Activated T-helper 17 cell treated with anti-CD3 and anti-CD28 coated beads, Interleukin-2, amount 50 U/mL, for 72 hours (primary cell): ENCODE data around the gene CFAP74. TPM values are rescaled to one million over a fixed set of nuclear protein-coding genes. Genes with fewer than 3 reads are reported as not detected.

ENCODE experiments used
- ATAC-seq: fragments of 150-1000 bp; cut with Tn5 transposase; replicated peaks from 2 replicates; pipeline ENCODE4 v1.10.0; 2021; ENCODE audit warnings: mild to moderate bottlenecking, moderate library complexity
- H3K27ac Mint-ChIP-seq: one replicate; pipeline ENCODE4 v1.8.0; 2022; ENCODE audit warnings: mixed read lengths
- H3K27me3 Mint-ChIP-seq: one replicate; pipeline ENCODE4 v1.8.0; 2022; ENCODE audit warnings: mixed read lengths
- H3K36me3 Mint-ChIP-seq: one replicate; pipeline ENCODE4 v1.8.0; 2022; ENCODE audit warnings: low read depth, mild to moderate bottlenecking, mixed read lengths
- H3K4me1 Mint-ChIP-seq: one replicate; pipeline ENCODE4 v1.8.0; 2022; ENCODE audit warnings: mixed read lengths
- H3K4me3 Mint-ChIP-seq: one replicate; pipeline ENCODE4 v1.8.0; 2022; ENCODE audit warnings: mild to moderate bottlenecking, mixed read lengths
- H3K9me3 Mint-ChIP-seq: one replicate; pipeline ENCODE4 v1.8.0; 2022; ENCODE audit warnings: mixed read lengths
- total RNA-seq, 2 donors: library from RNA; stranded (reverse); gene quantifications; one replicate each; pipeline ENCODE4 v1.2.3, GENCODE V29; 2022

The CFAP74 gene
- total RNA-seq, 2 donors from 2014 or later: not detected

DNA sequence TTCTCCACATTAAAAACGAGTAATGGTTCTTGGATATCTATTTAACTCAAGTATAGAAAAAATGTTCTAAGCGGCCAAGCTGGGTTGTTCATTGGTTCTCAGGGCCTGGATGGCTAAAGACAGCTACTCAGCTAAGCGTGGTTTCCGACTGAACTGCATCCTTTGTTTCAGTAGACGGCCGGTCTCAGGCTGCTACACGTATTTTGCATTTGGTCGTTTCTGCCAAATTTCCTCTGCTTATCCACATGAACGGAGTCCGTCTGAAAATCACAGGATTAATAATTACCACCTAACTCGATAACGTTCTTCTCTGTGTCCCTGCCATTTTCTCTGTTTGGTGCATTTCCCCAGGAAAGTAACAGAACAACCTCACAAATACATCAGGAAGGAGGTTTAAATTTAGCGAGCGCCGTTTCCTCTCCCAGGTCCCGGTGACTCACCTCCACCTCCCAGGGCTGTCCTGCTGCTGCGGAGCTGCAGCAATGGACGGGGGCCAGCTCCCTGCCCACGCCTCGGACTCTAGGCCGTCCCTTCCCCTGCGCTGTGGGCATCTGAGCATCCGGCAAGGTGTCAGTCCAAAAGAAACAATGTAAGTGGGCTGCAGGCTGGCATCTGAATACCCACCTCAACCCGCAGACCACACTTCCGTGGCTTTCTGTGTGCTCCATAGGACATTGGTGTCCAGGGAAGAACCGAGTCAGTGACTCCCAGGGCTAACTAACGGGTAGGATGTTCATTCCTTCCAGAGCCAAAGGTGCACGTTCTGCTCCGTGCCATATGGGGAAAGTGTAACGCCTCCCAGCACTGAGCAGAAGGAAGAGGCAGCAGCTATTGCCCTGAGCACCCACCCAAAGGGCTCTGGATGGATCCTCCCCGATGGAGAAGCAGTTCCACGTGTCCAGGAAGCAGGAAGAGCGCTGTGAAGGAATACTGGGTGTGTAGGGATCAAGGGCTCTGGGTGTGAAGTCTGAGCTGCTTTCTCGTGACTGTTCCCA is 11.5 kb upstream of the CFAP74 start:
- H3K27me3 Mint-ChIP-seq: peaks cover 31% of the 10 kb centered on the region
- no peak overlapping the region for H3K4me3 Mint-ChIP-seq
- no peak for ATAC-seq
- H3K27ac Mint-ChIP-seq: no peak overlapping the region
- no peaks in the 10 kb centered on the region for H3K36me3 Mint-ChIP-seq
- H3K9me3 Mint-ChIP-seq: no peaks in the 10 kb centered on the region
- H3K4me1 Mint-ChIP-seq: no peaks in the 10 kb centered on the region

DNA sequence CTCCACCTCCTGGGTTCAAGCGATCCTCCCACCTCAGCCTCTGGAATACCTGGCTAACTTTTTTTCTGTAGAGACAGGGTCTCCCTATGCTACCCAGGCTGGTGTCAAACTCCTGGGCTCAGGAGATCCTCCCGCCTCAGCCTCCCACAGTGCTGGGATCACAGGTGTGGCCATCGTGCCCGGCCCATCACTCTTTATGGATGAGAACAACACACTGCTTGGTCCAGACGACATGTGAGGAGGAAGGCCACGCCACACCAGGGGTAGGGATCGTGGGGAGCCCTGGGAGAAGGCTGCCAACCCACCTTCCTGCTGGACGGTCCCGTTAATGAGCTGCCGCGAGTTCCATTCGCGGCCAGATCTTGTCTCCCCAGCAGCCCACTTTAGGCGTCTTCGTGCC is 10.6 kb upstream of the CFAP74 start:
- H3K27ac Mint-ChIP-seq: no peak overlapping the region
- H3K27me3 Mint-ChIP-seq: peaks cover 31% of the 10 kb centered on the region
- H3K9me3 Mint-ChIP-seq: no peaks in the 10 kb centered on the region
- no peak for ATAC-seq
- no peaks in the 10 kb centered on the region for H3K4me1 Mint-ChIP-seq
- no peak overlapping the region for H3K4me3 Mint-ChIP-seq
- no peaks in the 10 kb centered on the region for H3K36me3 Mint-ChIP-seq

GRCh38 chr1:2009101-2010053 is 5.8 kb upstream of the CFAP74 start:
- Mint-ChIP-seq H3K27ac (no peak overlapping the region), H3K4me1 (no peaks in the 10 kb centered on the region), H3K9me3 (no peaks in the 10 kb centered on the region), H3K27me3 (peaks cover 13% of the 10 kb centered on the region), H3K4me3 (no peak overlapping the region), H3K36me3 (no peaks in the 10 kb centered on the region)
- ATAC-seq: no peak

DNA sequence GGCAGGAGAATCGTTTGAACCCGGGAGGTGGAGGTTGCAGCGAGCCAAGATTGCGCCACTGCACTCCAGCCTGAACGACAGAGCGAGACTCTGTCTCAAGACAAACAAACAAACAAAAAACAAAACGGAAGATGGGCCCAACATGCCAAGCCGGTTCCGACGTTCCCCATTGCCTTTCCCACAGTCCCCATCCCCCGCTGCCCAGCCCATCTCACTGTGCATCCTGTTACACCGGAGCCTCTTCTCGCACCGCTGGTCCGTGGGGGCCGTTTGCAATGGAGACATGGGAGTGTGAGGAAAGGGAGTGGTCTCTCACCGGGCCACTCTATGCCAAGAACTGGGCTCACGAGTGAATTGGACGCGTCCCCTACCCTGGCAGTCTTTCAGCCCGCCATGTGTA is 1.3 kb upstream of the CFAP74 start:
- Mint-ChIP-seq H3K27me3 (peaks cover 25% of the 10 kb centered on the region), H3K9me3 (no peaks in the 10 kb centered on the region), H3K36me3 (no peaks in the 10 kb centered on the region), H3K27ac (no peak overlapping the region), H3K4me3 (no peak overlapping the region), H3K4me1 (no peaks in the 10 kb centered on the region)
- no peak for ATAC-seq

- Mint-ChIP-seq H3K36me3 (no peaks in the 10 kb centered on the region), H3K27me3 (peaks cover 34% of the 10 kb centered on the region), H3K4me3 (no peak overlapping the region), H3K4me1 (no peaks in the 10 kb centered on the region), H3K27ac (no peak overlapping the region), H3K9me3 (no peaks in the 10 kb centered on the region)
- no peak for ATAC-seq
Measured at GRCh38 chr1:2001773-2002411, 1.7 kb downstream of the CFAP74 start.

DNA sequence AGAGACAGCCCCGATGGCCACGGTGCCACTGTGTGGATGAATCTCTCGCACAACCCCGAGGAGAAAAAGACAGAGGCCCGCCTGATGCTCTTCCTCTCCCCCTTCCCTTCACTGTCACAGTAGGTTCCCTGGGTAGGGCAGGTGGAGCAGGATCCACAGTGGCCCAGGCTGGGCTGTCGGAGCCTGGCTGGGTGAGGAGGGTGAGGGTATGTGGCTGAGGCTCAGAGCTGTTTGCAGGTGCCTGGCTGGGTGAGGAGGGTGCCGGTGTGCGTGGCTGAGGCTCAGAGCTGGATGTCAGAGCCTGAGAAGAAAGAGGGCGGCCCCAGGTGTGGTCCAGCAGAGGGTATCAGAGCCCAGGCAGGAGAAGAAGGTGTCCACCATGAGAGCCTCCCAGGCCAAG is 2.7 kb downstream of the CFAP74 start:
- no peak for ATAC-seq
- Mint-ChIP-seq H3K36me3 (no peaks in the 10 kb centered on the region), H3K4me1 (peaks cover 5% of the 10 kb centered on the region), H3K4me3 (no peak overlapping the region), H3K27me3 (peaks cover 32% of the 10 kb centered on the region), H3K9me3 (no peaks in the 10 kb centered on the region), H3K27ac (no peak overlapping the region)

DNA sequence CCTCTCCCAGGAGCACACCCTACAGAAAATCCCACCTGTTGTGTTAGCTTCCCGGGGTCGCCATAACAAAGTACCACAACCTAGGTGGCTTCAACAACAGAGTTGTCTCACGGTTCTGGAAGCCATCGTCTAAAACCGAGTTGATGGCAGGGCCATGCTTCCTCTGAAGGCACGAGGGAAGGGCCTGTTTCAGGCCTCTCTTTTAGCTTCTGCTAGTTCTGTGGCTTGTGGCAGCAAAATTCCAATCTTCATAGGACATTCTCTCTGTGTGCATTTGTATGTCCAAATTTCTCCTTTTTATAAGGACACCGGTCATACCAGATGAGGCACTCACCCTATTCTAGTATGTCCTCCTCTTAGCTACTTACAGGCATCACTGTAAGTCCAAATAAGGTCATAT is 3.2 kb downstream of the CFAP74 start:
- Mint-ChIP-seq H3K9me3 (no peaks in the 10 kb centered on the region), H3K27me3 (peaks cover 28% of the 10 kb centered on the region), H3K4me1 (peaks cover 5% of the 10 kb centered on the region), H3K36me3 (no peaks in the 10 kb centered on the region), H3K27ac (no peak overlapping the region), H3K4me3 (no peak overlapping the region)
- ATAC-seq: no peak

GRCh38 chr1:1997576-1997975 is 6.0 kb downstream of the CFAP74 start:
- Mint-ChIP-seq H3K36me3 (no peaks in the 10 kb centered on the region), H3K9me3 (no peaks in the 10 kb centered on the region), H3K4me3 (no peak overlapping the region), H3K27ac (no peak overlapping the region), H3K4me1 (peaks cover 5% of the 10 kb centered on the region), H3K27me3 (peaks cover 25% of the 10 kb centered on the region)
- ATAC-seq: no peak

DNA sequence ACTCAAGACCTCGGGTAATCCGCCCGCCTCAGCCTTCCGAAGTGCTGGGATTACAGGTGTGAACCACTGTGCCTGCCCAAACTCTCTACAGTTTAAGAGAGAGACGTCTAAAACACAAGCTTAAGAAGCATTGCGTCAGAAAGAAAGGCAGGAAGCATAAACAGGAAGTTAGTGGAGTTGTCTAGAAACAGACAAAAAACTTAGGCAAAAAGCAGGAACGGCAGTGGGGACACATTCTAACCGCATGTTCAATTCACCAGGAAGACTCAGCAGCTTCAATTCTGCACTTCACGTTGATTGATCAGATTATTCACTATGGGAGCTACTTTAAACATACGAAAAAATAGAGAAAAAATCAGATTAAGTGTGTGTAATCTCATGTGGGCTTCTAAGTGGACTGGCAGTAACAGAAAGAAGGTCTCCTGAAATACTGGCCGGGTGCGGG is 7.4 kb downstream of the CFAP74 start:
- no peak for ATAC-seq
- peaks cover 5% of the 10 kb centered on the region for H3K4me1 Mint-ChIP-seq
- no peaks in the 10 kb centered on the region for H3K9me3 Mint-ChIP-seq
- H3K27ac Mint-ChIP-seq: no peak overlapping the region
- peaks cover 18% of the 10 kb centered on the region for H3K27me3 Mint-ChIP-seq
- no peaks in the 10 kb centered on the region for H3K36me3 Mint-ChIP-seq
- no peak overlapping the region for H3K4me3 Mint-ChIP-seq

DNA sequence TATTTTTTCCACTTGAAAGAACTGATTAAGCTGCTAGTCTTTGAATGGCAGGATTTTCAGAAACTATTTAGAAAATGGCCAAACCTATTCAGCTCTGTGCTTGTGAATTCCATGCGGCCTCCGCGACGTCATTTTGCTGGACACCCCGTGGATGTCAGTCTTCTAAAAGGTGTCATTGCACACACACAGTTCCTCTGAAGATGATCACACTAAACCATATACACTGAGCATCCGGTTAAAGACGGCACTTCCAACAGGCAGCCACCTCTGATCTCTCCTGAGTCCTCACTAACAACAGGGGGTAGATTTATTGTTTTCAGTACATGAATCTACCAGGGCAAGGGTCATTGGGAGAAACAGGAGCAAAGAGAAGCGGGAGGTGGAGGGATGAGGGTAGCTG is 9.1 kb downstream of the CFAP74 start:
- no peak overlapping the region for H3K4me3 Mint-ChIP-seq
- H3K27ac Mint-ChIP-seq: no peak overlapping the region
- no peaks in the 10 kb centered on the region for H3K36me3 Mint-ChIP-seq
- H3K9me3 Mint-ChIP-seq: no peaks in the 10 kb centered on the region
- no peak for ATAC-seq
- peaks cover 21% of the 10 kb centered on the region for H3K27me3 Mint-ChIP-seq
- H3K4me1 Mint-ChIP-seq: peaks cover 5% of the 10 kb centered on the region

DNA sequence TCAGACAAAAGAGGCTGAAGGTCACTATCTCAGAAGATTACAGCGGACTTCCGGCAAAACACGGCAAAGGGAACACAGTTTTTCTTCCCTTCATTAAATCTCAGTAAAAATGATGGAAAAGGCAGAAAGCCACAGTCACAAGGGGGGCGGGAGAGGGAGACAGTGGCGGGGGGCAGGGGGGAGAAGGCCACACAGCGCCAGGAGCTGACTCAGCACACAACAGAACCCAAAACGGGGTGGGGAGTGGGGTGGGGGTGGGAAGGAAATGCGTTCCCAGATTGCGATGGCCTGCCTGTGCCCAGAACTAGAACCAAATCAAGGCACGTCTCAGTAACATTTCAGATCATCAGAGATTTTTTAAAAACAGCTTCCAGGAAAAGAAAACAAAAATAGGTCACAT is 13.4 kb downstream of the CFAP74 start:
- Mint-ChIP-seq H3K4me1 (no peaks in the 10 kb centered on the region), H3K36me3 (no peaks in the 10 kb centered on the region), H3K4me3 (no peak overlapping the region), H3K27me3 (peaks cover 15% of the 10 kb centered on the region), H3K9me3 (no peaks in the 10 kb centered on the region), H3K27ac (no peak overlapping the region)
- ATAC-seq: no peak

GRCh38 chr1:1989789-1990188 is 13.8 kb downstream of the CFAP74 start:
- Mint-ChIP-seq H3K27me3 (peaks cover 14% of the 10 kb centered on the region), H3K27ac (no peak overlapping the region), H3K9me3 (no peaks in the 10 kb centered on the region), H3K4me3 (no peak overlapping the region), H3K36me3 (no peaks in the 10 kb centered on the region), H3K4me1 (no peaks in the 10 kb centered on the region)
- no peak for ATAC-seq

DNA sequence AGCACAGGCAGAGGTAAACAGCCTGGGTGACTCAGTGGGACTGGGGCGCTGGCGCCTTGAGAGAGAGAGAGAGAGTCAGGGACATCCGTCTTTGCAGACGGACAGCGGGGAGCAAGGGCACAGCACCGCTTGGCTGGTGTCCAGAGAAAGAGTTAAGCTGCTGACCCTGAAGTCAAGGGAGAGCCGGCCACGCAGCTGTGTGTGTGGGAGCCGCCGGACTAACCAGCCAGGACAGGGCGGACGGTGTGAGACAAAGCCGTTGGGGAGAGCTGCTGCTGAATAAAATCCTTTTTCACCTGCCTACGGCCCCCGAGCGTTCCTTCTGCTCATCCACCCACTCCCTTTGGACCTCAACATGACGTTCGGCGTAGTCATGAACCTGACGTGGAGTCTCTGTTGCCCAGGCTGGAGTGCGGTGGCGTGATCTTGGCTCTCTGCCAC is 14.5 kb downstream of the CFAP74 start:
- Mint-ChIP-seq H3K4me1 (no peaks in the 10 kb centered on the region), H3K4me3 (no peak overlapping the region)

More for the DNA sequence above, 14.5 kb downstream of the CFAP74 start:
- no peak for ATAC-seq
- no peaks in the 10 kb centered on the region for H3K36me3 Mint-ChIP-seq
- H3K9me3 Mint-ChIP-seq: no peaks in the 10 kb centered on the region
- H3K27me3 Mint-ChIP-seq: peaks cover 11% of the 10 kb centered on the region
- H3K27ac Mint-ChIP-seq: no peak overlapping the region
